ENCODE measurements around the gene MX2. TPM values are rescaled to one million over a fixed set of nuclear protein-coding genes. Genes with fewer than 3 reads are reported as not detected.

Gene MX2
- total and polyA plus RNA-seq, 9 of the 15 experiments (the other 6 are each of a cell fraction or from before 2014, with no cell fraction given), result 0.10 to 0.95 (median 0.47) TPM; not detected in 1

DNA sequence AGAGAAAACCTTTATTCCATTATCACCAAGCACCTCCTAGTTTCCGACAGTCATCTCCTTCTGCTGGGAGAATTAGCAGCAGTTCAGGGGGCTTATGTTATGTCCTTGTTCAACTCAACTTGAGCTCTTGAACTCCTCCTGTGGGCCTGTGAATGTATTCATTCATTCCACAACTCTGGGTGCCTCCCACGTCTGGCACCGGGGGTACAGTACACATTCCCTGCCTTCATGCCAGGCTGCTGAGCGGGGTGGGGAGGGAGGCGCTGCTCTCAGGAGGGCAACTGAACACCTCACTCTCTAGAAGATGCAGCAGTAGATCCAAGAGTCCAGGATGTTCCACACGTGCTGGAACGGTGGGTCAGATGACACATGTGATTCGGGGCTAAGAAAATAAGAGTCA lies 4.3 kb upstream of the MX2 start (continued):
- TF ChIP-seq, protein P1, sequence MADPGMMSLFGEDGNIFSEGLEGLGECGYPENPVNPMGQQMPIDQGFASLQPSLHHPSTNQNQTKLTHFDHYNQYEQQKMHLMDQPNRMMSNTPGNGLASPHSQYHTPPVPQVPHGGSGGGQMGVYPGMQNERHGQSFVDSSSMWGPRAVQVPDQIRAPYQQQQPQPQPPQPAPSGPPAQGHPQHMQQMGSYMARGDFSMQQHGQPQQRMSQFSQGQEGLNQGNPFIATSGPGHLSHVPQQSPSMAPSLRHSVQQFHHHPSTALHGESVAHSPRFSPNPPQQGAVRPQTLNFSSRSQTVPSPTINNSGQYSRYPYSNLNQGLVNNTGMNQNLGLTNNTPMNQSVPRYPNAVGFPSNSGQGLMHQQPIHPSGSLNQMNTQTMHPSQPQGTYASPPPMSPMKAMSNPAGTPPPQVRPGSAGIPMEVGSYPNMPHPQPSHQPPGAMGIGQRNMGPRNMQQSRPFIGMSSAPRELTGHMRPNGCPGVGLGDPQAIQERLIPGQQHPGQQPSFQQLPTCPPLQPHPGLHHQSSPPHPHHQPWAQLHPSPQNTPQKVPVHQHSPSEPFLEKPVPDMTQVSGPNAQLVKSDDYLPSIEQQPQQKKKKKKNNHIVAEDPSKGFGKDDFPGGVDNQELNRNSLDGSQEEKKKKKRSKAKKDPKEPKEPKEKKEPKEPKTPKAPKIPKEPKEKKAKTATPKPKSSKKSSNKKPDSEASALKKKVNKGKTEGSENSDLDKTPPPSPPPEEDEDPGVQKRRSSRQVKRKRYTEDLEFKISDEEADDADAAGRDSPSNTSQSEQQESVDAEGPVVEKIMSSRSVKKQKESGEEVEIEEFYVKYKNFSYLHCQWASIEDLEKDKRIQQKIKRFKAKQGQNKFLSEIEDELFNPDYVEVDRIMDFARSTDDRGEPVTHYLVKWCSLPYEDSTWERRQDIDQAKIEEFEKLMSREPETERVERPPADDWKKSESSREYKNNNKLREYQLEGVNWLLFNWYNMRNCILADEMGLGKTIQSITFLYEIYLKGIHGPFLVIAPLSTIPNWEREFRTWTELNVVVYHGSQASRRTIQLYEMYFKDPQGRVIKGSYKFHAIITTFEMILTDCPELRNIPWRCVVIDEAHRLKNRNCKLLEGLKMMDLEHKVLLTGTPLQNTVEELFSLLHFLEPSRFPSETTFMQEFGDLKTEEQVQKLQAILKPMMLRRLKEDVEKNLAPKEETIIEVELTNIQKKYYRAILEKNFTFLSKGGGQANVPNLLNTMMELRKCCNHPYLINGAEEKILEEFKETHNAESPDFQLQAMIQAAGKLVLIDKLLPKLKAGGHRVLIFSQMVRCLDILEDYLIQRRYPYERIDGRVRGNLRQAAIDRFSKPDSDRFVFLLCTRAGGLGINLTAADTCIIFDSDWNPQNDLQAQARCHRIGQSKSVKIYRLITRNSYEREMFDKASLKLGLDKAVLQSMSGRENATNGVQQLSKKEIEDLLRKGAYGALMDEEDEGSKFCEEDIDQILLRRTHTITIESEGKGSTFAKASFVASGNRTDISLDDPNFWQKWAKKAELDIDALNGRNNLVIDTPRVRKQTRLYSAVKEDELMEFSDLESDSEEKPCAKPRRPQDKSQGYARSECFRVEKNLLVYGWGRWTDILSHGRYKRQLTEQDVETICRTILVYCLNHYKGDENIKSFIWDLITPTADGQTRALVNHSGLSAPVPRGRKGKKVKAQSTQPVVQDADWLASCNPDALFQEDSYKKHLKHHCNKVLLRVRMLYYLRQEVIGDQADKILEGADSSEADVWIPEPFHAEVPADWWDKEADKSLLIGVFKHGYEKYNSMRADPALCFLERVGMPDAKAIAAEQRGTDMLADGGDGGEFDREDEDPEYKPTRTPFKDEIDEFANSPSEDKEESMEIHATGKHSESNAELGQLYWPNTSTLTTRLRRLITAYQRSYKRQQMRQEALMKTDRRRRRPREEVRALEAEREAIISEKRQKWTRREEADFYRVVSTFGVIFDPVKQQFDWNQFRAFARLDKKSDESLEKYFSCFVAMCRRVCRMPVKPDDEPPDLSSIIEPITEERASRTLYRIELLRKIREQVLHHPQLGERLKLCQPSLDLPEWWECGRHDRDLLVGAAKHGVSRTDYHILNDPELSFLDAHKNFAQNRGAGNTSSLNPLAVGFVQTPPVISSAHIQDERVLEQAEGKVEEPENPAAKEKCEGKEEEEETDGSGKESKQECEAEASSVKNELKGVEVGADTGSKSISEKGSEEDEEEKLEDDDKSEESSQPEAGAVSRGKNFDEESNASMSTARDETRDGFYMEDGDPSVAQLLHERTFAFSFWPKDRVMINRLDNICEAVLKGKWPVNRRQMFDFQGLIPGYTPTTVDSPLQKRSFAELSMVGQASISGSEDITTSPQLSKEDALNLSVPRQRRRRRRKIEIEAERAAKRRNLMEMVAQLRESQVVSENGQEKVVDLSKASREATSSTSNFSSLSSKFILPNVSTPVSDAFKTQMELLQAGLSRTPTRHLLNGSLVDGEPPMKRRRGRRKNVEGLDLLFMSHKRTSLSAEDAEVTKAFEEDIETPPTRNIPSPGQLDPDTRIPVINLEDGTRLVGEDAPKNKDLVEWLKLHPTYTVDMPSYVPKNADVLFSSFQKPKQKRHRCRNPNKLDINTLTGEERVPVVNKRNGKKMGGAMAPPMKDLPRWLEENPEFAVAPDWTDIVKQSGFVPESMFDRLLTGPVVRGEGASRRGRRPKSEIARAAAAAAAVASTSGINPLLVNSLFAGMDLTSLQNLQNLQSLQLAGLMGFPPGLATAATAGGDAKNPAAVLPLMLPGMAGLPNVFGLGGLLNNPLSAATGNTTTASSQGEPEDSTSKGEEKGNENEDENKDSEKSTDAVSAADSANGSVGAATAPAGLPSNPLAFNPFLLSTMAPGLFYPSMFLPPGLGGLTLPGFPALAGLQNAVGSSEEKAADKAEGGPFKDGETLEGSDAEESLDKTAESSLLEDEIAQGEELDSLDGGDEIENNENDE (IDR thresholded peaks at IDR 0.05; ENCODE audit: low read depth, low read length), result no peak
- TF ChIP-seq GTF2F1 (IDR thresholded peaks at IDR 0.05; ENCODE audit: low read depth, low read length) (no peak), TAF1 (IDR thresholded peaks at IDR 0.05; ENCODE audit: control insufficient read depth, extremely low read depth, insufficient read depth, low read length, severe bottlenecking) (no peak), ZNF41 (CRISPR knock-in tag; conservative IDR thresholded peaks at IDR 0.05) (no peak), JUND (IDR thresholded peaks at IDR 0.05; ENCODE audit: borderline replicate concordance, low read depth, low read length) (no peak), JUND (tag; IDR thresholded peaks at IDR 0.05; ENCODE audit: borderline replicate concordance, low read depth, low read length) (no peak), ZNF174 (CRISPR knock-in tag; IDR thresholded peaks at IDR 0.05) (no peak), PTTG1 (tag; IDR thresholded peaks at IDR 0.05; ENCODE audit: low read depth) (no peak), POLR2B (IDR thresholded peaks at IDR 0.05; ENCODE audit: low read depth, partially characterized antibody) (no peak), OTX1 (CRISPR knock-in tag; IDR thresholded peaks at IDR 0.05) (no peak), TOE1 (IDR thresholded peaks at IDR 0.05; ENCODE audit: borderline replicate concordance) (no peak), TOE1 (CRISPR knock-in tag; IDR thresholded peaks at IDR 0.05; ENCODE audit: borderline replicate concordance, low read depth) (no peak), NFATC3 (IDR thresholded peaks at IDR 0.05) (no peak), KLF13 (tag; IDR thresholded peaks at IDR 0.05; ENCODE audit: borderline replicate concordance, low read depth) (no peak)
- TF ChIP-seq, protein P2, sequence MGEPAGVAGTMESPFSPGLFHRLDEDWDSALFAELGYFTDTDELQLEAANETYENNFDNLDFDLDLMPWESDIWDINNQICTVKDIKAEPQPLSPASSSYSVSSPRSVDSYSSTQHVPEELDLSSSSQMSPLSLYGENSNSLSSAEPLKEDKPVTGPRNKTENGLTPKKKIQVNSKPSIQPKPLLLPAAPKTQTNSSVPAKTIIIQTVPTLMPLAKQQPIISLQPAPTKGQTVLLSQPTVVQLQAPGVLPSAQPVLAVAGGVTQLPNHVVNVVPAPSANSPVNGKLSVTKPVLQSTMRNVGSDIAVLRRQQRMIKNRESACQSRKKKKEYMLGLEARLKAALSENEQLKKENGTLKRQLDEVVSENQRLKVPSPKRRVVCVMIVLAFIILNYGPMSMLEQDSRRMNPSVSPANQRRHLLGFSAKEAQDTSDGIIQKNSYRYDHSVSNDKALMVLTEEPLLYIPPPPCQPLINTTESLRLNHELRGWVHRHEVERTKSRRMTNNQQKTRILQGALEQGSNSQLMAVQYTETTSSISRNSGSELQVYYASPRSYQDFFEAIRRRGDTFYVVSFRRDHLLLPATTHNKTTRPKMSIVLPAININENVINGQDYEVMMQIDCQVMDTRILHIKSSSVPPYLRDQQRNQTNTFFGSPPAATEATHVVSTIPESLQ (CRISPR knock-in tag; IDR thresholded peaks at IDR 0.05), result no peak

All from K562 (cell line).